GM18858 (cell line): Measurements from ENCODE around the gene AHNAK2.

ENCODE experiments used
- ATAC-seq: cut with Tn5 transposase; IDR thresholded peaks from one replicate; pipeline ENCODE4 v1.9.1; 2021; ENCODE audit not compliant: unreplicated experiment

The AHNAK2 gene

DNA sequence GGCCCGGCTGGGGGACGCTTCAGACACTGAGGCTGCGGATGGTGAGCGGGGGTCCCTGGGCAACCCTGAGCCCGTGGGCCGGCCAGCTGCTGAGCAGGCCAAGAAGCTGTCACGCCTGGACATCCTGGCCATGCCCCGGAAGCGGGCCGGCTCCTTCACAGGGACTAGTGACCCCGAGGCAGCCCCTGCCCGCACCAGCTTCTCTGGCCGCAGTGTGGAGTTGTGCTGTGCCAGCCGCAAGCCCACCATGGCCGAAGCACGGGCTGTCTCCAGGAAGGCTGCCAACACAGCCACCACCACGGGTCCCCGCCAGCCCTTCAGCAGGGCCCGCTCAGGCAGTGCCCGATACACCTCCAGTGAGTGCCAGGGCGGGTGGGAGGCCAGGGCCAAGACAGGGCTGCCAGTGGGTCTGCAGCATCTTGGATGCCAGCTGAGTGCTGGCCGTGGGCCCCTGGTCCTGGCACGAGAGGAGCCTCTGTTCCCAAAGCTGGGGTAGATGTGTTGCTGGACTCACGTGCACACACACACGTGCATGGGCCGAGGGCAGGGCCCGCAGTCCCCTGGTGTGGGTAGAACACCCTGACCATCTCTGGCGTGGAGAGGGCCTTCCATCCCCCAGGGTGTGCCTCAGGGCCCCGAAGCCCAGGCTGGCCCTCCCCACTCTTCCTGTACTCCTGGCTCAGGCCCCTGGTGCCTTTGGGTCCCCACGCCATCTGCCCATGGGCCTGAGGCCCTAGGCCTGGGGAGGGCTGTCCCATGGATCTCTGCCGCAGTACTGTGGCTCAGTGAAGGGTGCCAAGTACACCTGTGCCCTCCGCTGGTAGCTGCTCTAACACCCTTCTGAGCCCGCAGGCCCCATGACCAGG lies 90.3 kb downstream of the AHNAK2 start:
- no peak for ATAC-seq
